Prostate gland (tissue), 2 donors: ENCODE data around the gene PHF20. TPM values are rescaled to one million over a fixed set of nuclear protein-coding genes. Genes with fewer than 3 reads are reported as not detected.

ENCODE experiments used
- DNase-seq: peaks from one replicate; pipeline ENCODE4 v3.0.0-alpha.2; 2019; ENCODE audit warnings: low spot score
- H3K27ac ChIP-seq, 2 donors: fragments of 200-600 bp; sonication (generic); 2 replicates each; pipeline ENCODE4 v1.5.1; 2017 to 2019
- H3K27me3 ChIP-seq: fragments of 200-600 bp; sonication (generic); replicated peaks from 2 replicates; pipeline ENCODE4 v1.5.1; 2019; ENCODE audit not compliant: insufficient read depth
- H3K36me3 ChIP-seq, 2 donors: fragments of 200-600 bp; sonication (generic); 1 replicate in 1 of 2; 2 replicates in 1 of 2; pipeline versions ENCODE4 v1.5.1 to v1.8.1; 2017 to 2019
- H3K4me1 ChIP-seq: fragments of 200-600 bp; sonication (generic); replicated peaks from 2 replicates; pipeline ENCODE4 v1.5.1; 2019
- H3K4me3 ChIP-seq, 2 donors: fragments of 200-600 bp; sonication (generic); 2 replicates each; pipeline ENCODE4 v1.5.1; 2017 to 2019
- H3K9me3 ChIP-seq: fragments of 200-600 bp; sonication (generic); 2 replicates; pipeline ENCODE4 v1.5.1; 2017
- POLR2A ChIP-seq: fragments of 450-650 bp; IDR thresholded peaks from one replicate; pipeline ENCODE4 v1.6.1; 2016; ENCODE audit warnings: antibody characterized with exemption, mild to moderate bottlenecking
- POLR2AphosphoS5 ChIP-seq: sonication (generic); formaldehyde crosslinking; IDR thresholded peaks from one replicate; pipeline ENCODE4 v1.6.1; 2017; ENCODE audit warnings: antibody characterized with exemption
- WGBS: methylation state at CpG from one replicate; pipeline ENCODE4 v1.1.5; 2018; 5-methylcytosine and 5-hydroxymethylcytosine counted together
- intact Hi-C: fragments of 100-400 bp; cut with DNase I; formaldehyde crosslinking; loops from one replicate; pipeline ENCODE4 v1.14.2; 2022
- total RNA-seq, 2 donors: library from RNA; depleted of rRNA; stranded (reverse); fragments of >200 nt; gene quantifications; one replicate each; pipeline ENCODE4 v1.1.0, GENCODE V29; 2016
- TF ChIP-seq, protein P1 (sequence below), 4 experiments: fragments of 200-600 bp in 2 of 4; fragments of 450-650 bp in 2 of 4; sonication (generic) in 2 of 4; IDR thresholded peaks; 1 replicate in 3 of 4; 2 replicates in 1 of 4; pipeline ENCODE4 v1.5.1; 2016 to 2019; ENCODE audit warnings: antibody characterized with exemption in 4 of 4, mild to moderate bottlenecking in 2 of 4, moderate library complexity in 2 of 4

PHF20 gene
- total RNA-seq, 2 donors from 2014 or later, result 34.7 to 61.1 TPM

DNA sequence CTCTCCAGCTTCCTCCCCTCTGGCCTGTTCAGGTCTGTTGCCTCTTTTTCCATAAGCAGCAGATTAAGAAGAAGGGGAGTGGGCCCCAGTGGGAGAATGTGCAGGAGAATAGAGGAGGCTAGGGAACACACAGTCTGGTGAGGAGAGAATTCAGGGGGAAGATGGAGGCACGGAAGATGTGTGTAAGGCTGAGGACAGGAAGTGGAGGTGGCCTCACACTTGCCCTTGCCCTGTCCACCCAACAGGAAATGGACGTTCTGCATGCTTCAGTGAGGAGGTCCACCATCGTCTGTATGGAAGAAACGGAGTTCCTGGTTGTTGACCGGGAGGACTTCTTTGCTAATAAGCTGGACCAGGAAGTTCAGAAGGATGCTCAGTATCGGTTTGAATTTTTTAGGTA is 212.6 kb downstream of the PHF20 start:
- H3K27ac ChIP-seq, result no peak overlapping the region
- TF ChIP-seq, protein P1, sequence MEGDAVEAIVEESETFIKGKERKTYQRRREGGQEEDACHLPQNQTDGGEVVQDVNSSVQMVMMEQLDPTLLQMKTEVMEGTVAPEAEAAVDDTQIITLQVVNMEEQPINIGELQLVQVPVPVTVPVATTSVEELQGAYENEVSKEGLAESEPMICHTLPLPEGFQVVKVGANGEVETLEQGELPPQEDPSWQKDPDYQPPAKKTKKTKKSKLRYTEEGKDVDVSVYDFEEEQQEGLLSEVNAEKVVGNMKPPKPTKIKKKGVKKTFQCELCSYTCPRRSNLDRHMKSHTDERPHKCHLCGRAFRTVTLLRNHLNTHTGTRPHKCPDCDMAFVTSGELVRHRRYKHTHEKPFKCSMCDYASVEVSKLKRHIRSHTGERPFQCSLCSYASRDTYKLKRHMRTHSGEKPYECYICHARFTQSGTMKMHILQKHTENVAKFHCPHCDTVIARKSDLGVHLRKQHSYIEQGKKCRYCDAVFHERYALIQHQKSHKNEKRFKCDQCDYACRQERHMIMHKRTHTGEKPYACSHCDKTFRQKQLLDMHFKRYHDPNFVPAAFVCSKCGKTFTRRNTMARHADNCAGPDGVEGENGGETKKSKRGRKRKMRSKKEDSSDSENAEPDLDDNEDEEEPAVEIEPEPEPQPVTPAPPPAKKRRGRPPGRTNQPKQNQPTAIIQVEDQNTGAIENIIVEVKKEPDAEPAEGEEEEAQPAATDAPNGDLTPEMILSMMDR (IDR thresholded peaks at IDR 0.05), result no peak
- no peak for TF ChIP-seq POLR2A
- TF ChIP-seq POLR2AphosphoS5, result no peak
- WGBS, result 75% methylated on average over 6 of the region's 6 CpGs

DNA sequence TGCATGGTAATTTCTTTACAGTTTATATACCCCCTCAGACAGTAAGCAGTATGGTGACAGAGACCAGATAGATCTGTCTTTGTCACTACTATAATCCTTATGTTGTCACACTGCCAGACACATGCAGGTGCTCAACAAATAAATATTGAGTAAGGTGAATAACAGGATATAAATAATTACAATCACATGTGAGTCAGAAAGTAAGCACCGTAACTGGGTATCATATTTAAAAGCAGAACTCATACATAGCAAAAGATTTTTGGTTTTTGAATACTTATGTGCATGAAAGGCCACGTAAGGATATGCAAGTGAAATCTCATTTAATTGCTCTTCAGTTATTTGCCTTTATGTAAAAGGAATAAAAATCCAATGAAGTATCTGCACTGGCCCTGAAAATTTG is 214.0 kb downstream of the PHF20 start:
- intact Hi-C loops, result no loop called here
- no peaks in the 10 kb centered on the region for H3K4me1 ChIP-seq
- H3K9me3 ChIP-seq, result no peaks in the 10 kb centered on the region
- H3K4me3 ChIP-seq, result no peak overlapping the region
- no peaks in the 10 kb centered on the region for H3K36me3 ChIP-seq
- DNase-seq, result no peak
- H3K27ac ChIP-seq, result no peak overlapping the region
- WGBS, result 57% methylated on average over 2 of the region's 2 CpGs
- no peak for TF ChIP-seq POLR2A
- peak; percentile 12 for TF ChIP-seq POLR2AphosphoS5
- H3K27me3 ChIP-seq, result no peaks in the 10 kb centered on the region

More for the DNA sequence above, 212.6 kb downstream of the PHF20 start:
- DNase-seq, result no peak
- no peaks in the 10 kb centered on the region for H3K4me1 ChIP-seq
- H3K36me3 ChIP-seq, result no peaks in the 10 kb centered on the region
- intact Hi-C loops, result no loop called here
- no peaks in the 10 kb centered on the region for H3K27me3 ChIP-seq
- H3K4me3 ChIP-seq, result no peak overlapping the region
- no peaks in the 10 kb centered on the region for H3K9me3 ChIP-seq

DNA sequence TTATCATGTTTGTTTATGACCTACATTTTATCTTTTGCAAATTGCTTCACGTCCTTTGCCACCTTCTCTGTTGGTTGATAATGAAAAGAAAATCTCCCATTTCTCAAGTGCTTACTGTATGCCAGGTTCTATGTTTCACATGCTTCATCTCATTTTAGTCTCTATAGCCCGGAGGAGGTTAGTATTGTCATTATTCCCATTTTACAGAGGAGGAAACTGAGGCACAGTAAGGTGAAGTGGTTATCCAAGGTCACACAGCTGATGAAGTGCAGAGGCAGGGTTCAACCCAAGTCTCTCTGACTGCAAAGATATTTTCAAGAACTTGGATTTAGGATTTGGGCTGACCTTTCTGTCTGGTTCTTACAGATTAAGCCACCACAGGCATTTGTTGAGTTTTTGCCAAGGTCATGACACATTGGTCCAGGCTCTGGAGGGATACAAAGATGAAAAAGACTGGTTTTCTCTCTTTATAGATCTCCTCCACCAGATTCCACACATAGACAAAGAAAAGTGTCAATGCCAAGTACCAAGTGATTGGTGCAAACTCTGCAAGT is 217.2 kb downstream of the PHF20 start:
- intact Hi-C loops, result no loop called here
- Histone ChIP-seq H3K4me3 (no peak overlapping the region), H3K36me3 (no peaks in the 10 kb centered on the region), H3K4me1 (no peaks in the 10 kb centered on the region), H3K27ac (no peak overlapping the region), H3K9me3 (no peaks in the 10 kb centered on the region), H3K27me3 (no peaks in the 10 kb centered on the region)
- TF ChIP-seq POLR2A (no peak), POLR2AphosphoS5 (no peak)
- TF ChIP-seq, protein P1 (IDR thresholded peaks at IDR 0.05), result no peak
- WGBS, result 76% methylated on average over 2 of the region's 2 CpGs
- DNase-seq, result no peak

DNA sequence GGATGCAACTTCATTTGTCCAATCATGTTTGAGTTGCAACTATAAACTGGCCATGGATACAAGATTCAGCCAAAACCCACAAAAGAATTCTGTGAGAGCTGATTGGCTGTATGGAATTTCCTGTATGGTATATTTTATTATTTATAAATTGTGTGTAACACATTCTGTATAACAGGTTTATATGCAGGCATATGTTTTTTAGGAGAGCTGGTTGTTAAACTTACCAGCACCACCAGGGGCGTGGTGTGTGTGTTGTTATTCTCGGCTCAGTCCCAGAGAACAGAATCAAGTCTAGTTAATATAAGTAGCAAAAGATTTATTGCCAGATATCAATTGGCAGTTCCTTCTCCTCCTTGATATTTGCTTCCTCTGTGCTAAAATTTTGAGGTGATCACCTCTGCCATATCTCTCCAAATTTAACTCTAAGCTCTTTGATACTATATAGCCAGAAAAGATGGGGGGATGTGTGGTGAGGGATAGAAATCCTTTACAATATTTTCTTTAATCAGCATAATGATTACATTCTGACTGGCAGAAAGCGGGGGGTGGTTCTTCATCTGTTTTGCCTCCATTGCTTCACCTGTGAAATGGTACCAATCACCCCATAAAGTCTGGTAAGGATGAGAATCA is 219.4 kb downstream of the PHF20 start:
- 27% methylated on average over 3 of the region's 3 CpGs for WGBS
- no peaks in the 10 kb centered on the region for H3K27me3 ChIP-seq
- TF ChIP-seq POLR2AphosphoS5, result peak; percentile 73
- TF ChIP-seq, protein P1 (IDR thresholded peaks at IDR 0.05), result peak in 3 of 4 experiments; percentile 39 to 50 (median 45)
- TF ChIP-seq POLR2A, result no peak
- no peaks in the 10 kb centered on the region for H3K9me3 ChIP-seq
- no peak overlapping the region for H3K4me3 ChIP-seq
- no peaks in the 10 kb centered on the region for H3K4me1 ChIP-seq
- H3K27ac ChIP-seq, result no peak overlapping the region
- intact Hi-C loops, result no loop called here
- no peaks in the 10 kb centered on the region for H3K36me3 ChIP-seq
- DNase-seq, result peak; percentile 60

DNA sequence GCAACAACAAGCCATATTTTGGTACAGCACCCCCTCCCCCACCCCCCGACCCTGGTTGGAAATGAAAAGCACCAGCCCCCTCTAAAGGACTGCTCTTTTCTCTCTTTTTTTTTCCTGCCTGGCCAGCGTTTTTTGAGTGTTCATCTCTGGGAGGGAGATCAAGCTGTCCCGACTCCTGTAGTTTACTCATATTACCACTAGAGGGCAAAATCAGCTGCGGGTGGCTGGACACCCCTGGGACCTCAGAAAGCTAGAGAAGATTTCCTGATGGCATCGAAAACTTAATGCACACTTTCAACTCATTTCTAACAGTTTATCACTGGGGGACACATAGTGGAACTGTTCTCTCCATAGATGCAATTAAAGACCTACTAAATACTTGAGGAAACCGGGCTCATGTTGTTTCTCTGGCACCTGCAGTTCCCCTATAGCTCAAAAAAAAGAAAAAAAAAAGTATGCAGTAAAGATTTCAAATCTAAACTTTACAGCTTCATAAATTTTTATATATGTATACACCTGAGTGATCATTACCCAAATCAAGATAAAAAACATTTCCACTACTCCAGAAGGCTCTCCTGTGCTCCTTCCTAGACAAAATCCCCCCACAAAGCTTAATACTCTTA is 221.0 kb downstream of the PHF20 start:
- H3K27ac ChIP-seq, result no peak overlapping the region
- H3K9me3 ChIP-seq, result no peaks in the 10 kb centered on the region
- H3K4me1 ChIP-seq, result no peaks in the 10 kb centered on the region
- no peaks in the 10 kb centered on the region for H3K36me3 ChIP-seq
- no peak overlapping the region for H3K4me3 ChIP-seq
- TF ChIP-seq POLR2A (no peak), POLR2AphosphoS5 (peak; percentile 38)
- TF ChIP-seq, protein P1 (IDR thresholded peaks at IDR 0.05), result peak; percentile 67 to 76 (median 70)
- WGBS, result under 1% methylated on average over 6 of the region's 6 CpGs
- H3K27me3 ChIP-seq, result no peaks in the 10 kb centered on the region
- DNase-seq, result peak; percentile 42
- intact Hi-C loops, result no loop called here
